NCI-H446 treated with DMSO at 0.1 percent for 48 hours (cell line): ENCODE data around the gene SGK2.
A peak's percentile ranks its signal among the peaks of the same experiment; 100 is the strongest.

Source experiments
- DNase-seq: peaks from one replicate; lab custom pipeline; 2025; lab: John Stamatoyannopoulos, UW

Gene SGK2

GRCh38 chr20:43536041-43536816, 22.6 kb upstream of the SGK2 start:
- no peak for DNase-seq

- no peak for DNase-seq
Measured at GRCh38 chr20:43536817-43537440, 21.9 kb upstream of the SGK2 start.

GRCh38 chr20:43537921-43538877, 20.6 kb upstream of the SGK2 start:
- peak; percentile 20 for DNase-seq

GRCh38 chr20:43538878-43539700, 19.7 kb upstream of the SGK2 start:
- DNase-seq: no peak

- DNase-seq: no peak
Measured at GRCh38 chr20:43539975-43540672, 18.7 kb upstream of the SGK2 start.

- no peak for DNase-seq
Measured at GRCh38 chr20:43540673-43541060, 18.2 kb upstream of the SGK2 start.

- DNase-seq: no peak
Measured at GRCh38 chr20:43541214-43541613, 17.6 kb upstream of the SGK2 start.

- DNase-seq: no peak
Measured at GRCh38 chr20:43542161-43542560, 16.7 kb upstream of the SGK2 start.

GRCh38 chr20:43542674-43543073, 16.2 kb upstream of the SGK2 start:
- no peak for DNase-seq

GRCh38 chr20:43543138-43543537, 15.7 kb upstream of the SGK2 start:
- DNase-seq: no peak

GRCh38 chr20:43544501-43544900, 14.3 kb upstream of the SGK2 start:
- no peak for DNase-seq

GRCh38 chr20:43545837-43546578, 12.8 kb upstream of the SGK2 start:
- DNase-seq: no peak

GRCh38 chr20:43548273-43548880, 10.4 kb upstream of the SGK2 start:
- no peak for DNase-seq

GRCh38 chr20:43549416-43550065, 9.3 kb upstream of the SGK2 start:
- DNase-seq: no peak

- DNase-seq: no peak
Measured at GRCh38 chr20:43550456-43550855, 8.4 kb upstream of the SGK2 start.

- no peak for DNase-seq
Measured at GRCh38 chr20:43554369-43554768, 4.5 kb upstream of the SGK2 start.

GRCh38 chr20:43559147-43559987, 540 bp downstream of the SGK2 start:
- no peak for DNase-seq

GRCh38 chr20:43560974-43561373, 2.1 kb downstream of the SGK2 start:
- DNase-seq: no peak
